GM21576 (cell line): Measurements from ENCODE around the gene FGF14.

Source experiments
- ATAC-seq: cut with Tn5 transposase; IDR thresholded peaks from one replicate; pipeline ENCODE4 v1.9.1; 2021; ENCODE audit warnings: mild to moderate bottlenecking, moderate library complexity; ENCODE audit not compliant: unreplicated experiment

FGF14 gene

GRCh38 chr13:102369302-102369701, 32.5 kb downstream of the FGF14 start:
- no peak for ATAC-seq

GRCh38 chr13:102367836-102368235, 34.0 kb downstream of the FGF14 start:
- ATAC-seq: no peak

- no peak for ATAC-seq
Observed at GRCh38 chr13:102361113-102361512, 40.7 kb downstream of the FGF14 start.

GRCh38 chr13:102359264-102359663, 42.6 kb downstream of the FGF14 start:
- no peak for ATAC-seq

GRCh38 chr13:102355251-102355650, 46.6 kb downstream of the FGF14 start:
- no peak for ATAC-seq

- ATAC-seq: no peak
Observed at GRCh38 chr13:102354011-102354410, 47.8 kb downstream of the FGF14 start.

- ATAC-seq: no peak
Observed at GRCh38 chr13:102351521-102351920, 50.3 kb downstream of the FGF14 start.

- no peak for ATAC-seq
Observed at GRCh38 chr13:102347490-102347889, 54.4 kb downstream of the FGF14 start.

GRCh38 chr13:102346769-102347168, 55.1 kb downstream of the FGF14 start:
- ATAC-seq: no peak

- ATAC-seq: no peak
Observed at GRCh38 chr13:102344410-102344809, 57.4 kb downstream of the FGF14 start.

- ATAC-seq: no peak
Observed at GRCh38 chr13:102333320-102334198, 68.3 kb downstream of the FGF14 start.

- peak; percentile 81 for ATAC-seq
Observed at GRCh38 chr13:102328909-102329308, 72.9 kb downstream of the FGF14 start.

- no peak for ATAC-seq
Observed at GRCh38 chr13:102327119-102327617, 74.7 kb downstream of the FGF14 start.

GRCh38 chr13:102326381-102327118, 75.3 kb downstream of the FGF14 start:
- no peak for ATAC-seq

- no peak for ATAC-seq
Observed at GRCh38 chr13:102325321-102325720, 76.5 kb downstream of the FGF14 start.

GRCh38 chr13:102323505-102323904, 78.3 kb downstream of the FGF14 start:
- no peak for ATAC-seq

- no peak for ATAC-seq
Observed at GRCh38 chr13:102323012-102323411, 78.8 kb downstream of the FGF14 start.

GRCh38 chr13:102322211-102322610, 79.6 kb downstream of the FGF14 start:
- no peak for ATAC-seq

- no peak for ATAC-seq
Observed at GRCh38 chr13:102318233-102318632, 83.6 kb downstream of the FGF14 start.

GRCh38 chr13:102317593-102317992, 84.3 kb downstream of the FGF14 start:
- ATAC-seq: no peak

GRCh38 chr13:102316732-102317131, 85.1 kb downstream of the FGF14 start:
- no peak for ATAC-seq

GRCh38 chr13:102312841-102313240, 89.0 kb downstream of the FGF14 start:
- no peak for ATAC-seq
